GM21717 (cell line): Measurements from ENCODE around the gene ASB18.

Experiments
- ATAC-seq: cut with Tn5 transposase; IDR thresholded peaks from one replicate; pipeline ENCODE4 v1.9.1; 2021; ENCODE audit warnings: mild to moderate bottlenecking, moderate library complexity; ENCODE audit not compliant: unreplicated experiment

Gene ASB18

DNA sequence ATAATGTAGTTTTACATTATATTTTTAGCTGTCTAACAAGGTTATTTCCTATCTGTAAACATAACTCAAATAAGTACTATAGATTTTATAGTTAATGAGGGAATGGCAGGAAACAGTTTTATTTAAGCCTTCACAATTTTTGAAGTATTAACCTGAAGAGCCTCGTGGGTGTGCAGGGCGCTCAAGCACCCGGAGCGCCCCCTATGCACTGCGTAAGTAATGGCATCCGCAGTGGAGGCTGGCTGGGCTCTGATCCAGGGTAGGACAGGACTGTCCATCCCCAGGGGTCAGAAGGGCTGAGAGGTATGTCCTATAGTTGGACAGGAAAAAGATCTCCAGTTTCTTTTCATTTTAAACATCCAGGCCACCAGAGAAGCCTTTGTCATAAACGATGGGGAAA lies 87.8 kb downstream of the ASB18 start:
- no peak for ATAC-seq

DNA sequence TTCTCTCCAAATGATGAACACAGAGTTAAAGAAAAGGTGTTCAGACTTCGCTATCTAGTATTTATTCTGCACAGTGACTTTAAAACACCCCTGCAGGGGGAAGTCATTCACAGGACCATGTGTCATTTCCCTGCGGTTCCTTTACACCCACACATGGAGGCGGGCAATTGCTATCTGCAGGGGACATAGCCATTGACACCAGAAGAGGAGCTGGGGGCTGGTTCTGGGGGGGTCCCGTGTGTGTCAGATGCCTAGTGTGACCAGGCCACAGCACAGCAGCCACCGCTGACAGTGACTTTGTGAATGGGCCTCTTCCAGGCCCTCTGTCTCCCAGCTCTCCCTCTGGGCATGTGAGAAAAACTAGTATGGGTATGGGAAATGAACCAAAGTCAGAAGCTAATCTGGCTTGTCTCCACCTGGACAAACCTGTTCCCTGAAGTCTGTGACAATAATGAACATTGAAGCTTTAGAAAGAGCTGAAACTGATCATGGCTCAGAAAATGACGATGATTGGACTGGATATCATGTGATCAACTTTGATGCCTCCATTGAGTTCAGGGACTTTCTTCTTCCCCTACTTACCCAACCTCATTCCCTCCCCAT lies 88.6 kb downstream of the ASB18 start:
- ATAC-seq = no peak

DNA sequence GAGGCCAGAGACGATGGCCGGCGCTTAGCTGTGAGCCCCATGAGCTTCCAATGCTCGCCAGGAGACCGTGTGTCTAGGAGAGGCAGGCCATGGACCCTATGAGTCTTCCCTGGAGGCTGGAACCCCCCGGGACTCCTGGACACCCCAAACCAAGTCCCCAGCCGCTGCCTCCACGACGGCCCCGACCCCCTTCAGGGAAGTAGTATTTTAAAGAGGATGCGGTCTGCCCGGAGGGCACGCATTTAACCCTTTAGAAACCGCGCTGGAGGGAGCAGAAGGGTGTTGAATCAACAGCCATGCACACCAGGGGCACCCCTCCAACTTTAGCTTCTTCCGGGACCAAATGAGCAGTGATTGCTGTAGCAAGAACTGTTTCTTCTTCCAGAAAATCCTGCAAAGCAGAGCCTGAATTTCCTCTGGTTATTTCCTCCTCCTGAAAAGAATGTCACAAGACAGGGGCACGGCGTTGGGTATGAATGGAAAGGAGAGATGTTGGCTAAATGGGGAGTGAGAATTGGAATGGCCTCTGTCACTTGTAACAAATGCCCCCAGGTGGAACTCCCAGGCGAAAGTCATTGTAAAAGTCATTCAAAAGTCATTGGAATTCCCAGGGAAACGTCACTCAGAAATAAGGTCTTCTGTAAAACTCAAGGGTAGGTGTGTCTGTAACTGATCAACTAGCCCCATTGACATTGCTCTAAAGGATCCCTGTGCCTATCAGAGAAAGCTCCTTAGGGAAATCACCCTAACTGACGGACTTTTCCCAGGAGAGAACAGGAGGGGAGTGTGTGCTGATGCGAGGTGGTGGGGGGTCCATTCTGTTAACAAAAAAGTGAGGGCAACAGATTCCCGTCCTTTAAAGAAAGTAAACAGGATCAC lies 90.2 kb downstream of the ASB18 start:
- ATAC-seq = no peak

GRCh38 chr2:236173036-236173728 lies 91.0 kb downstream of the ASB18 start:
- ATAC-seq = no peak

DNA sequence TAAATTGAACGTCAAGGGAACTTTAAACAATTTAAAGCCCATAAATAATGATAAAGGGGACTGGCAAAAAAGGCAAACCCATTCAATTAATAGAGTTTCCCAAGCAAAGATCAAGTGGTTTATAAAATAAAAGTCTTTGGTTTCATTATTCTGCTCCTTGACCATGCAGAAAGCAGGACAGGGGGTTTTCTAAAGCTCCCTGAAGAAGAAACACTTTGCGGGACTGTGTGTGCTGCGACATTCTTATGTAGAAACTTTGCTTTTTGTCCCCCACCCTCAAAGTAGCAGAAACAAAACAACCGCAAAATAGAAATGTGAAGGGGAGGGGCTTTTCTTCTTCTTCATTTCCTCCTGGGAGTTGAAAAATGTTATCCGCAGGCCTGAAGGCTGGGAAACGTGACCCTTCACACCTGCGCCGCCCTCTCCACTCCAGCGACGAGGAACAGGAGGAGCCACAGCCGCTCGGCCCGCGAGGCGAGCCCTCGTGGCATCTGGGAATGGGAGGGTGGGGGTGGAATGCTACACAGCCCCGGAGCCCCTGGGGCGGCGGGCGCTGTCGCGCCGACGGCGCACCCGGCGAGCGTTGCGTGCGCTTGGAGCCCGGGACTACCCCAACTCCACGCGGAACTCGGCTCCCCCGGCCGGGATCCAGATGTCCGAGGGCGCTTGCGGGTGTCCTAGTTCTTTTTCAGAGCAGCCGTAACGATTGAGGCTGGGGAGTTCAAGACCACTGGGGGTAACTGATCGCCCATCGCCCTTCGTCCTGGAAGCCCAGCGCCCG lies 91.8 kb downstream of the ASB18 start:
- ATAC-seq = no peak

DNA sequence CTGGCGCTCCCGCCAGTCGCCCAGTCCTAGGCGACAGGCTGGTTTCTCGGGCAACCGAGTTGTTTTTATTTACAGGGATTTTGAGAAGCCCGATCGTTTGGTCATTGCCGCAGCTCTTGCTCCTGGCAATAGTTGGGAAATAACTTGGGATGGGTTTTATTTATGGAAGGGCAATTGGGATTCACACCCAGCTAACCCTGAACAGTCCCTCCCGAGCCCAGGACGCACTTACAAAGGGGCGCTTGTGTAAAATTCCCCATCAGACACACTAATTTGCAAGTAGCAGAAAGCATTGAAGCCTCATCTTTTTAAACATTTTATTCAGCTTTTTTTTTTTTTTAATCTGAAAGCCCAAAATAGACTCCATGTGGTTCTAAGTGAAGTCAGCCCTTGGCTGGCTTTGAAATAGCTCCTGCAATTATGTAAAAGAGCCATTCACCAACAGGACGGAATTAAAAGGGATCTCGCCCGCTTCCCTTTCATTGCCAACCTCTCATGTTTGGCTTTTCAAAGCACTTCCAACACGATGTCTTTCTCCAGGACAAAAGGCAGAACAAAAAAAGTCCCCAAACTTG lies 92.4 kb downstream of the ASB18 start:
- no peak for ATAC-seq

DNA sequence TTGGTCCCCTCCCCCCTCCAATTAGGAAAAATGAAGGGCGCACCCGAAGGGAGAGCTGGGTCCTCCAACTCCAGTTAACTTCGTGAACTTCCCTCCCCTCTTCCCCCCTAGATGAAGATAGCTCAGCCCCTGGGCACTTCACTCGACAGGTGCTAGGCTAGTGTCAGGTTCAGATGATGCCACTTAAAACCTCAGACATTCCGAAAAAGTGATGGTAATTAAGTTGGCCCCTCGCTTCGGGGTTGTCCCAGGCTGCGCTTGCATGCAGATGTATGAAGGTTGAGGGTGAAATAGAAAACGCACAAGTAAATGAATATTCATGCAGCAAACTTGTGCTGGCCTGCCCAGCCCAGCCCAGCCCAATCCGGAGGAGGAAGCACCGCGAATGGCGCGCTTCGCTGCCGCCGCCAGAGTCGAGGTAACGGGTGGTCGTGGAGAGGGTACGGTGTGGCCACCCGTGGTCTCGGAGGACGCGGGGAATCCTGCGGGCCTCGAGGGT lies 93.0 kb downstream of the ASB18 start:
- ATAC-seq = no peak

DNA sequence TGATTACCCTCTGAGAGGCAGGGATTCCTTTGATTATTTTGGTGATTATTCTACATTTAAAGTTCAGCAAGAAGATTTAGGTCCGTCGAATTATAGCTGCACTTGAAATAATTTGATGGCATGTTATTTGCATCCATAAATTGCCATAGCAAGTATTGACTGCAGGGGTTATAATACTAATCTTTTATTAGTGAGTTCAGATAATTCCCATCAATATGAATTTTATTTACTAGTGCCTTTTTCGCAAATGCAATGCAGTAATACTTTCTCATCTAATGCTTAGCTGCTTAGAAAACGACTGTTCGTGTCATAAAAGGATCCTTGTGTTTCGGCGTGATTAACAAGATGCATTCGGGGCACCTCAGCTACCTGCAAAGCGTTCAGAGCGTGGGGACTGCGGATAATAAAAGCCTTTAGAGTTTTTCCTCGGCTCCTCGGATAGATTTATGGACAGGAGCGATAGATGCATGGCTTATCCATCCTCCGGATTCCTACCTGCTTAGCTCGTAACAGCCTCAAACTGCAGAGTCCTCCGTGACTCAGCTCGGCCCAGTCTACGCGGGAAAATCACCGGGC lies 93.5 kb downstream of the ASB18 start:
- ATAC-seq = no peak

GRCh38 chr2:236169741-236170589 lies 94.2 kb downstream of the ASB18 start:
- ATAC-seq = no peak

DNA sequence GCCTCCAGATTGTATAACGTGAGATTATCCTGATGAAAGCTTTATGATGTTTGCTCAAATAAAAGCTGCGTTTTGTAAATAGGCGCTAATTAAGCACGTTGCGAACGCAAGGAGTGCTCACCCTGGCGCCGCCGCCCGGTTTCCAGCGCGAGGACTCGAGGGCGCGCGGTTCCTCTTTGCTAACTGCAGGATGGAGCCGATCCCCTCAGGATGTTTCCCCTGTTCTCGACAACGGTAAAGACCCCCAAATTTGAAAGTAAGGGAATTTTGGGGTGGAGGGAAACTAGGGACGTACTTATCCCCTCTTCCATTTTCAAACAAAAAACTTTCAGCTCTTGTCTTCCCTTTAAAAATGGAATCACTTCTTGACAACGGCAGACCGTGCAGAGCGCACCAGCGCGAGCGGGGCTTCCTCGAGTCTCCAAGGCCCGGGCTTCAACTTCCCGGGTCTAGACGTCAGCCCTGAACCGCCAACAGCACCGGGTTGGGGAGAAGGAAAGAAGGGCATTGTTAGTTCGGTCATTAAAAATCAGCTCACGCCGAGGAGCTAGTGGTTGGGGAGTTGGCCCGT lies 95.0 kb downstream of the ASB18 start:
- ATAC-seq = no peak

GRCh38 chr2:236168110-236169080 lies 95.8 kb downstream of the ASB18 start, which contains the start of gene GBX2:
TSS of gene GBX2 (minus strand) at chr2:236168386. CDS start at chr2:236167971, 415 bp downstream.
- ATAC-seq = no peak

- ATAC-seq = no peak
Measured at GRCh38 chr2:236167297-236168109, 96.7 kb downstream of the ASB18 start.

DNA sequence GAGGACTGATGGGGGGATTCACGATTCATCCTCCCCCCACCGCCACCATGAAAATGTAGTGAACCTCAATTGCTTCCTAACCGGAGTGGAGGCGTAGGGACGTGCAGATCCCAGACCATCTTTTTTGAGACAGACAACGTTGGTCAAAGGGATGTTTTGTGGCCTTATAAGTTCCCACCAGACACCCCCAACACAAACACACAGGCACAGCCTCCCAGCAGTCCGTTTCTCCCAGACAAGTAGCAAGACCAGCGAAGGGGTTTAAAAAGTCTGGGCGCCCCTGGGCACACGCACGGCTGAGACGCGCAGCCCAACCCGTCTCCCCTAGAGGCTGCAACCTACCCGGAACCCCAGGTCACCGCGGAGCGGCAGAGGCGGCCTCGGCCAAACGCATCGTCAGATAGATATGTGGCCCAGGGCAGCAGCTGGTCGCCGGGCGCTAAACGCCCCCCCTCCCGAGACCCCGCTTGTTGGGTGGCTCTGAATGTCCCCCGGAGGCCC lies 97.4 kb downstream of the ASB18 start:
- no peak for ATAC-seq

DNA sequence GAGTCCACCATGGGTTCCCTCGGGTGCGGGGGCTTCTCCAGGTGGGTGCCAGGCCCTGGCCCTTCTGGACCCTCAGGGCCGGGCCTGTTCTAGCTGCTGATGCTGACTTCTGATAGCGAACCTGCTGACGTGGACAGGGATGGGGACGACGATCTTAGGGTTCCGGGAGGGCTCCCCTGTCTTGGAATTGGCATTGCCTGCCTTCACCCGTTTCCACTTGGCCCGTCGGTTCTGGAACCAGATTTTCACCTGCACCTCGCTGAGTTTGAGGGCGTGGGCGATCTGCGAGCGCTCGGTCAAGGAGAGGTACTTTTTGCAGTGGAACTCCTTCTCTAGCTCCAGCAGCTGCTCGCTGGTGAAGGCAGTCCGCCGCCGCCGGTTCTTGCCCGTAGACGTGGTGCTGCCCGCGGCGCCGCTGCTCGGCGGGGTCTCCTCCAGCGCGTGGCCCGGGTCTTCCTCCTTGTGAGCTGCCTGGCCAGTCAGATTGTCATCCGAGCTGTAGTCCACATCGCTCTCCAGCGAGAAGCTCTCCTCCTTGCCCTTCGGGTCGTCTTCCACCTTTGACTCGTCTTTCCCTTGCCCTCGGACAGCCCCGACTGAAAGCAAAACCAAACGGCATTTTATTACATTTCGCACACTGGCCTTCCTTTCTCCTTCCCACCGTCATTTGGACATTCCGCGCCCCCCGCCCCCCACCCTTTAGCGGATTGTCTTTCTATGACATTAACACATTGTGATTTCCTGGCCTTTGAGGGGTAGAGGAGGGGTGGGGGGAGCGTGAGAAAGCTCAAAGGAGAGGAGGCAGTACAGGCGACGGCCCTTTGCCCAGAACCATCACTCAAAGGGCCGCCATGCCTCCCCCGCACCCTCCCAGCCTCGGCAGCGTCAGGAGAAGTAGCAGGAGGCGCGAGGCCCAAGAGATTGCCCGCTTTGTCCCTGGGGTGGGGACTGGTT lies 98.1 kb downstream of the ASB18 start:
- no peak for ATAC-seq
